Measurements from ENCODE around the gene SOX1. TPM values are rescaled to one million over a fixed set of nuclear protein-coding genes. Genes with fewer than 3 reads are reported as not detected.

SOX1 gene
- total and polyA plus RNA-seq, 4 donors, result not detected

- Histone ChIP-seq H3K27me3 (ENCODE audit: control insufficient read depth in 1 of 2, insufficient read depth in 2 of 2, low read length in 1 of 2) (peaks cover 0 to 2% of the 10 kb centered on the region in 2 donors), H3K4me1 (ENCODE audit: control insufficient read depth in 1 of 2, insufficient read depth in 2 of 2, low read length in 2 of 2) (no peaks in the 10 kb centered on the region), H3K36me3 (ENCODE audit: control insufficient read depth in 1 of 2, insufficient read depth in 2 of 2, low read length in 1 of 2) (no peaks in the 10 kb centered on the region), H3K27ac (ENCODE audit: low read depth in 1 of 2, low read length in 2 of 2) (no peak overlapping the region), H3K9me3 (ENCODE audit: control insufficient read depth, low read length) (no peaks in the 10 kb centered on the region), H3K4me3 (ENCODE audit: low read length in 2 of 2) (no peak overlapping the region)
- intact Hi-C loops (cut with DNase I), result no loop called here
- WGBS, 2 donors, result 4 to 6% methylated on average over 66 to 77 of the region's 77 CpGs
- no peak for DNase-seq
- no peak for ATAC-seq (ENCODE audit: low FRiP score)
Measured at GRCh38 chr13:112073245-112074138, 6.5 kb downstream of the SOX1 start.

GRCh38 chr13:112074139-112074865, 7.4 kb downstream of the SOX1 start:
- WGBS, 2 donors, result 20 to 21% methylated on average over 17 of the region's 17 CpGs
- Histone ChIP-seq H3K27me3 (ENCODE audit: control insufficient read depth in 1 of 2, insufficient read depth in 2 of 2, low read length in 1 of 2) (peaks cover 0 to 2% of the 10 kb centered on the region in 2 donors), H3K4me1 (ENCODE audit: control insufficient read depth in 1 of 2, insufficient read depth in 2 of 2, low read length in 2 of 2) (no peaks in the 10 kb centered on the region), H3K36me3 (ENCODE audit: control insufficient read depth in 1 of 2, insufficient read depth in 2 of 2, low read length in 1 of 2) (no peaks in the 10 kb centered on the region), H3K27ac (ENCODE audit: low read depth in 1 of 2, low read length in 2 of 2) (no peak overlapping the region), H3K4me3 (ENCODE audit: low read length in 2 of 2) (no peak overlapping the region), H3K9me3 (ENCODE audit: control insufficient read depth, low read length) (peaks cover 2% of the 10 kb centered on the region)
- ATAC-seq (ENCODE audit: low FRiP score), result no peak
- intact Hi-C loops (cut with DNase I), result no loop called here
- DNase-seq, result no peak

GRCh38 chr13:112077729-112078128, 10.8 kb downstream of the SOX1 start:
- DNase-seq (no peak), ATAC-seq (ENCODE audit: low FRiP score) (no peak)
- 61 to 63% methylated on average over 3 of the region's 3 CpGs for WGBS, 2 donors
- Histone ChIP-seq H3K4me1 (ENCODE audit: control insufficient read depth in 1 of 2, insufficient read depth in 2 of 2, low read length in 2 of 2) (no peaks in the 10 kb centered on the region), H3K36me3 (ENCODE audit: control insufficient read depth in 1 of 2, insufficient read depth in 2 of 2, low read length in 1 of 2) (no peaks in the 10 kb centered on the region), H3K27me3 (ENCODE audit: control insufficient read depth in 1 of 2, insufficient read depth in 2 of 2, low read length in 1 of 2) (no peaks in the 10 kb centered on the region), H3K9me3 (ENCODE audit: control insufficient read depth, low read length) (peaks cover 5% of the 10 kb centered on the region), H3K27ac (ENCODE audit: low read depth in 1 of 2, low read length in 2 of 2) (no peak overlapping the region), H3K4me3 (ENCODE audit: low read length in 2 of 2) (no peak overlapping the region)
- intact Hi-C loops (cut with DNase I), result no loop called here

DNA sequence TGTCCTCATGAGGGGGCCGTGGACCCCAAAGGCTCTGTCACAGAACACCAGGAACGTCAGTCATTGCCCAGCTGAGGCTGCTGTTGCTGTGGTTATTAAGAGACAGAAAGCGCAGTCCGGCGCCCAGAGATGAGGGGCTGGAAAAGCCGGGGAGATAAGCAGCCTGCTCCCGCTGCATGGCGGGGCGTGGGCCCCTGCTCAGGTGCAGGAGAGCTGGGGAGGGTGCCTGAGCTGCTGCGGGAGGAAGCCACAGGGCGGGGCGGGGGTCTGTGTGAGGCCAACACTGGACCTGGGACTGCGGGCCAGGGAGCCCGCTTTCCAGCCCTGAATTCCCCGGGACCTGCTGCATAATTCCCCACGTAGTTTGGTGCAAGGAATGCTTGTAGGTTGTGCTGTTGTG, 11.3 kb downstream of the SOX1 start:
- no peaks in the 10 kb centered on the region for H3K27me3 ChIP-seq (ENCODE audit: control insufficient read depth in 1 of 2, insufficient read depth in 2 of 2, low read length in 1 of 2)

DNA sequence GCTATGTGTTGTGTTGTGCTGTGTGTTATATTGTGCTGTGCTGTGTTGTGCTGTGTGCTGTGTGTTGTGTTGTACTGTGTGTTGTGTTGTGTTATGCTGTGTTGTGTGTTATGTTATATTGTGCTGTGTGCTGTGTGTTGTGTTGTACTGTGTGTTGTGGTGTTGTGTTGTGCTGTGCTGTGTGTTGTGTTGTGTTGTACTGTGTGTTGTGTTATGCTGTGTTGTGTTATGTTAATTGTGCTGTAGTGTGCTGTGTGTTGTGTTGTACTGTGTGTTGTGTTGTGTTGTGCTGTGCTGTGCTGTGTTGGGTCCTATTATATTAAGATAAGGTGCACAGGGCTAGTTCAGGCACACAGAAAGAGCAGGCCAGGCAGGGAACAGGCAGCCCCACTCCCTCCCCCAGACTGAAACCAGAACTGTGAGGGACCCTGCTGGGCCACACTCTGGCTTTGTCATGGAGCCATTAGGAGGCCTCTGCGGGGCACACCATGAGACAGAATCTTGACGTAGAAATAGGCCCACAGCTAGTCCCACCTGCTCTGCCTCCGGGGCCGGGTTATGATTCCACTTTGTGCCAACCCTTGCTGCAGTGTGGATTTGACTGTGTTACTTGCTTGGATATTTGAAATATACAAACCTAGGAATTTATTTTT, 12.1 kb downstream of the SOX1 start:
- H3K27me3 ChIP-seq (ENCODE audit: control insufficient read depth in 1 of 2, insufficient read depth in 2 of 2, low read length in 1 of 2), result no peaks in the 10 kb centered on the region
- DNase-seq, result no peak
- H3K4me3 ChIP-seq (ENCODE audit: low read length in 2 of 2), result no peak overlapping the region
- H3K27ac ChIP-seq (ENCODE audit: low read depth in 1 of 2, low read length in 2 of 2), result no peak overlapping the region
- no peaks in the 10 kb centered on the region for H3K36me3 ChIP-seq (ENCODE audit: control insufficient read depth in 1 of 2, insufficient read depth in 2 of 2, low read length in 1 of 2)
- no peaks in the 10 kb centered on the region for H3K4me1 ChIP-seq (ENCODE audit: control insufficient read depth in 1 of 2, insufficient read depth in 2 of 2, low read length in 2 of 2)
- peaks cover 5% of the 10 kb centered on the region for H3K9me3 ChIP-seq (ENCODE audit: control insufficient read depth, low read length)
- 70 to 79% methylated on average over 4 of the region's 4 CpGs for WGBS, 2 donors
- intact Hi-C loops (cut with DNase I), result no loop called here
- ATAC-seq (ENCODE audit: low FRiP score), result no peak

More for the DNA sequence above, 11.3 kb downstream of the SOX1 start:
- Histone ChIP-seq H3K4me1 (ENCODE audit: control insufficient read depth in 1 of 2, insufficient read depth in 2 of 2, low read length in 2 of 2) (no peaks in the 10 kb centered on the region), H3K9me3 (ENCODE audit: control insufficient read depth, low read length) (peaks cover 5% of the 10 kb centered on the region), H3K4me3 (ENCODE audit: low read length in 2 of 2) (no peak overlapping the region), H3K36me3 (ENCODE audit: control insufficient read depth in 1 of 2, insufficient read depth in 2 of 2, low read length in 1 of 2) (no peaks in the 10 kb centered on the region), H3K27ac (ENCODE audit: low read depth in 1 of 2, low read length in 2 of 2) (no peak overlapping the region)
- 33 to 39% methylated on average over 16 of the region's 16 CpGs for WGBS, 2 donors
- no peak for DNase-seq
- no peak for ATAC-seq (ENCODE audit: low FRiP score)
- intact Hi-C loops (cut with DNase I), result no loop called here

GRCh38 chr13:112079696-112080095, 12.7 kb downstream of the SOX1 start:
- no peaks in the 10 kb centered on the region for H3K4me1 ChIP-seq (ENCODE audit: control insufficient read depth in 1 of 2, insufficient read depth in 2 of 2, low read length in 2 of 2)
- H3K27me3 ChIP-seq (ENCODE audit: control insufficient read depth in 1 of 2, insufficient read depth in 2 of 2, low read length in 1 of 2), result no peaks in the 10 kb centered on the region
- H3K4me3 ChIP-seq (ENCODE audit: low read length in 2 of 2), result no peak overlapping the region
- no peak overlapping the region for H3K27ac ChIP-seq (ENCODE audit: low read depth in 1 of 2, low read length in 2 of 2)
- ATAC-seq (ENCODE audit: low FRiP score), result no peak
- peaks cover 7% of the 10 kb centered on the region for H3K9me3 ChIP-seq (ENCODE audit: control insufficient read depth, low read length)
- WGBS, 2 donors, result 14 to 22% methylated on average over 6 of the region's 6 CpGs
- H3K36me3 ChIP-seq (ENCODE audit: control insufficient read depth in 1 of 2, insufficient read depth in 2 of 2, low read length in 1 of 2), result no peaks in the 10 kb centered on the region
- intact Hi-C loops (cut with DNase I), result no loop called here
- DNase-seq, result no peak

DNA sequence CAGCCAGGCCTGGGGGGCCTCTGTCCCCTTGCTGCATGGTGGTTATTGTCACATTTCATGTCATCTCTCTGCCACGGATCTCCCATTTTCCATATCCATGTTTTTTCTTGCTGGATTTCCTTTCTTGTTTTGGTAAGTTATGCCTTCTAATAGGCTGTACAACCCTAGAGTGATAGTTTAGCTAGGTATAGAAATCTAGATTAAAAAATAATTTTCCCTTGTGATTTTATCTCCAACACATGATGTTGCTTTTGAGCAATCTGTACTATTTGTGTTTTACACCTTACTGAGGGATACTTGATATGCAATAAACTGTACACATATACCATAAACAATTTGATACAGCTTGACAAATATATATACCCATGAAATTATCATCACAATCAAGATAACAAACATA, 17.0 kb downstream of the SOX1 start:
- no peak for DNase-seq
- ATAC-seq (ENCODE audit: low FRiP score), result no peak
- Histone ChIP-seq H3K9me3 (ENCODE audit: control insufficient read depth, low read length) (peaks cover 6% of the 10 kb centered on the region), H3K4me3 (ENCODE audit: low read length in 2 of 2) (no peak overlapping the region), H3K36me3 (ENCODE audit: control insufficient read depth in 1 of 2, insufficient read depth in 2 of 2, low read length in 1 of 2) (no peaks in the 10 kb centered on the region), H3K4me1 (ENCODE audit: control insufficient read depth in 1 of 2, insufficient read depth in 2 of 2, low read length in 2 of 2) (no peaks in the 10 kb centered on the region), H3K27ac (ENCODE audit: low read depth in 1 of 2, low read length in 2 of 2) (no peak overlapping the region), H3K27me3 (ENCODE audit: control insufficient read depth in 1 of 2, insufficient read depth in 2 of 2, low read length in 1 of 2) (no peaks in the 10 kb centered on the region)
- 80 to 91% methylated on average over 1 of the region's 1 CpG for WGBS, 2 donors
- intact Hi-C loops (cut with DNase I), result no loop called here

DNA sequence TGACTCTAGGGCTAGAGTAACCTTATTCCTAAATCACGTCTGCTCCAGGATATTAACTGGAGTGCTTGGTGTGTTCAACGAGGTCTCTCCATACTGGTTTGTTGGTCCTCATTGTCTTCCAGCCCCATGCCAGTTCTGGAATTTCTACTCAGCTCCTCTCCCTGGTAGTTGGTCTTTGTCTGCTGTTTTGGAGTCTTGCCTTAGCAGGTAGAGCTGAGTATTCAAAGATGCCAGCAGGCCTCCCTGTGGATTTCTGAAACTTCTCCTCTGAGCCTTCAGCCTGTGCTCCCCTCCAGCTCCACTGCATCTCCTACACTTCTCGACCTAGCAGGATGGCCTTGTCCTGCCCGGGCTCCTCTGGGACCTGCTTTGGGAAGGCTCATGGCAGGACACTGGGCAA, 25.5 kb downstream of the SOX1 start:
- DNase-seq (no peak), ATAC-seq (ENCODE audit: low FRiP score) (no peak)
- Histone ChIP-seq H3K36me3 (ENCODE audit: control insufficient read depth in 1 of 2, insufficient read depth in 2 of 2, low read length in 1 of 2) (no peaks in the 10 kb centered on the region), H3K4me1 (ENCODE audit: control insufficient read depth in 1 of 2, insufficient read depth in 2 of 2, low read length in 2 of 2) (no peaks in the 10 kb centered on the region), H3K9me3 (ENCODE audit: control insufficient read depth, low read length) (no peaks in the 10 kb centered on the region), H3K27me3 (ENCODE audit: control insufficient read depth in 1 of 2, insufficient read depth in 2 of 2, low read length in 1 of 2) (no peaks in the 10 kb centered on the region), H3K4me3 (ENCODE audit: low read length in 2 of 2) (no peak overlapping the region), H3K27ac (ENCODE audit: low read depth in 1 of 2, low read length in 2 of 2) (no peak overlapping the region)
- intact Hi-C loops (cut with DNase I), result no loop called here
- WGBS, 2 donors, result 62 to 65% methylated on average over 4 of the region's 4 CpGs
